Activated CD8-positive, alpha-beta memory T cell treated with anti-CD3 and anti-CD28 coated beads for 1 hour (primary cell): ENCODE data around the gene KCNB1.
"Not testable (repeated sequence)": the region's sequence is repeated elsewhere in the genome, so short reads cannot be mapped to it uniquely, and the experiment has no call there.

Experiments
- DNase-seq, 2 donors: peaks; one replicate each; pipeline ENCODE4 v3.0.0-alpha.2; 2020; ENCODE audit warnings: low read depth in 1 of 2; ENCODE audit errors: extremely low read depth in 1 of 2

Gene KCNB1

GRCh38 chr20:49412254-49412653, 70.2 kb downstream of the KCNB1 start:
- no peak for DNase-seq

- DNase-seq, result no peak
Measured at GRCh38 chr20:49411221-49411925, 71.1 kb downstream of the KCNB1 start.

GRCh38 chr20:49409975-49410621, 72.4 kb downstream of the KCNB1 start:
- DNase-seq, result not testable (repeated sequence)

- no peak for DNase-seq
Measured at GRCh38 chr20:49409302-49409974, 73.0 kb downstream of the KCNB1 start.

- no peak for DNase-seq
Measured at GRCh38 chr20:49408509-49409104, 73.9 kb downstream of the KCNB1 start.

- no peak for DNase-seq
Measured at GRCh38 chr20:49406666-49407065, 75.8 kb downstream of the KCNB1 start.

- no peak for DNase-seq
Measured at GRCh38 chr20:49405696-49406095, 76.8 kb downstream of the KCNB1 start.

GRCh38 chr20:49405062-49405683, 77.3 kb downstream of the KCNB1 start:
- no peak for DNase-seq

- no peak for DNase-seq
Measured at GRCh38 chr20:49404461-49404860, 78.0 kb downstream of the KCNB1 start.

GRCh38 chr20:49403911-49404310, 78.6 kb downstream of the KCNB1 start:
- DNase-seq, result no peak

GRCh38 chr20:49403012-49403411, 79.5 kb downstream of the KCNB1 start:
- DNase-seq, result no peak

GRCh38 chr20:49400904-49401303, 81.6 kb downstream of the KCNB1 start:
- no peak for DNase-seq

- DNase-seq, result no peak
Measured at GRCh38 chr20:49400410-49400809, 82.1 kb downstream of the KCNB1 start.

- no peak for DNase-seq
Measured at GRCh38 chr20:49399329-49399728, 83.1 kb downstream of the KCNB1 start.

GRCh38 chr20:49398401-49399144, 83.9 kb downstream of the KCNB1 start:
- DNase-seq, result no peak

- no peak for DNase-seq
Measured at GRCh38 chr20:49397525-49397924, 84.9 kb downstream of the KCNB1 start.

- DNase-seq, result no peak
Measured at GRCh38 chr20:49396230-49396629, 86.2 kb downstream of the KCNB1 start.

GRCh38 chr20:49395659-49396058, 86.8 kb downstream of the KCNB1 start:
- DNase-seq, result no peak

GRCh38 chr20:49395183-49395582, 87.3 kb downstream of the KCNB1 start:
- DNase-seq, result no peak

- no peak for DNase-seq
Measured at GRCh38 chr20:49394757-49395156, 87.7 kb downstream of the KCNB1 start.

- no peak for DNase-seq
Measured at GRCh38 chr20:49394264-49394663, 88.2 kb downstream of the KCNB1 start.
